ENCODE measurements around the gene RPS6KB2.

The RPS6KB2 gene

GRCh38 chr11:67450796-67451657 is 22.7 kb downstream of the RPS6KB2 start:
- H4K91ac ChIP-seq (ENCODE audit: low read depth, low read length) = no peak overlapping the region
- H3K14ac ChIP-seq (ENCODE audit: low read length) = no peak overlapping the region
- H3K27ac ChIP-seq (ENCODE audit: low read depth, low read length) = no peak overlapping the region
- no peak overlapping the region for H2BK5ac ChIP-seq (ENCODE audit: low read depth, low read length, poor library complexity)
- no peaks in the 10 kb centered on the region for H3K36me3 ChIP-seq (ENCODE audit: control insufficient read depth in 1 of 2, insufficient read depth in 2 of 2, low read length in 2 of 2)
- no peak for DNase-seq
- no peak overlapping the region for H3K9ac ChIP-seq (ENCODE audit: low read length)
- no peak overlapping the region for H3K18ac ChIP-seq (ENCODE audit: low read length)
- no peak overlapping the region for H2BK120ac ChIP-seq (ENCODE audit: insufficient read depth, low read length, poor library complexity)
- no peak overlapping the region for H3K4me2 ChIP-seq (ENCODE audit: low read length)
- no CpG with 5 or more reads among the region's 25 CpGs for WGBS (ENCODE audit: extremely low coverage, insufficient coverage, insufficient read length)
- peaks cover 4% of the 10 kb centered on the region for H3K9me3 ChIP-seq (ENCODE audit: insufficient read depth, low read depth, low read length)
- no peaks in the 10 kb centered on the region for H3K79me2 ChIP-seq (ENCODE audit: control insufficient read depth, insufficient read depth, low read length, poor library complexity)
- no peak overlapping the region for H3K4ac ChIP-seq (ENCODE audit: low read depth, low read length)
- H3K4me3 ChIP-seq (ENCODE audit: low read depth, low read length) = no peak overlapping the region
- no peak overlapping the region for H2BK12ac ChIP-seq (ENCODE audit: low read length)
- no peak overlapping the region for H3K23ac ChIP-seq (ENCODE audit: low read length)
- no peaks in the 10 kb centered on the region for H3K27me3 ChIP-seq (ENCODE audit: insufficient read depth, low read length)
- no peaks in the 10 kb centered on the region for H3K4me1 ChIP-seq (ENCODE audit: control insufficient read depth in 1 of 2, insufficient read depth in 2 of 2, low read length in 2 of 2)
- H2AK5ac ChIP-seq (ENCODE audit: low read length) = no peak overlapping the region
- H4K12ac ChIP-seq (ENCODE audit: low read depth, low read length) = no peak overlapping the region
- peaks cover 3% of the 10 kb centered on the region for H3K79me1 ChIP-seq (ENCODE audit: low read length)
- no peak overlapping the region for H2AFZ ChIP-seq (ENCODE audit: insufficient read depth, low read length, poor library complexity)
- no peak overlapping the region for H4K8ac ChIP-seq (ENCODE audit: low read depth, low read length)

- H3K79me1 ChIP-seq (ENCODE audit: low read length) = peaks cover 3% of the 10 kb centered on the region
- H3K27ac ChIP-seq (ENCODE audit: low read depth, low read length) = no peak overlapping the region
- H4K8ac ChIP-seq (ENCODE audit: low read depth, low read length) = no peak overlapping the region
- no peak overlapping the region for H3K18ac ChIP-seq (ENCODE audit: low read length)
- H3K27me3 ChIP-seq (ENCODE audit: insufficient read depth, low read length) = no peaks in the 10 kb centered on the region
- H2BK5ac ChIP-seq (ENCODE audit: low read depth, low read length, poor library complexity) = no peak overlapping the region
- H3K36me3 ChIP-seq (ENCODE audit: control insufficient read depth in 1 of 2, insufficient read depth in 2 of 2, low read length in 2 of 2) = no peaks in the 10 kb centered on the region
- H3K4me1 ChIP-seq (ENCODE audit: control insufficient read depth in 1 of 2, insufficient read depth in 2 of 2, low read length in 2 of 2) = no peaks in the 10 kb centered on the region
- H4K91ac ChIP-seq (ENCODE audit: low read depth, low read length) = no peak overlapping the region
- no peak overlapping the region for H2BK120ac ChIP-seq (ENCODE audit: insufficient read depth, low read length, poor library complexity)
- no peak overlapping the region for H2BK12ac ChIP-seq (ENCODE audit: low read length)
- no peak overlapping the region for H2AK5ac ChIP-seq (ENCODE audit: low read length)
- H3K14ac ChIP-seq (ENCODE audit: low read length) = no peak overlapping the region
- no peak overlapping the region for H3K4me2 ChIP-seq (ENCODE audit: low read length)
- no peaks in the 10 kb centered on the region for H3K79me2 ChIP-seq (ENCODE audit: control insufficient read depth, insufficient read depth, low read length, poor library complexity)
- no CpG with 5 or more reads among the region's 14 CpGs for WGBS (ENCODE audit: extremely low coverage, insufficient coverage, insufficient read length)
- H3K4me3 ChIP-seq (ENCODE audit: low read depth, low read length) = no peak overlapping the region
- no peak overlapping the region for H3K9ac ChIP-seq (ENCODE audit: low read length)
- H3K4ac ChIP-seq (ENCODE audit: low read depth, low read length) = no peak overlapping the region
- H3K23ac ChIP-seq (ENCODE audit: low read length) = no peak overlapping the region
- peaks cover 4% of the 10 kb centered on the region for H3K9me3 ChIP-seq (ENCODE audit: insufficient read depth, low read depth, low read length)
- H2AFZ ChIP-seq (ENCODE audit: insufficient read depth, low read length, poor library complexity) = no peak overlapping the region
- no peak for DNase-seq
- H4K12ac ChIP-seq (ENCODE audit: low read depth, low read length) = no peak overlapping the region
Measured at GRCh38 chr11:67451658-67451976, 23.3 kb downstream of the RPS6KB2 start.

- H3K9me3 ChIP-seq (ENCODE audit: insufficient read depth, low read depth, low read length) = peaks cover 4% of the 10 kb centered on the region
- no peak within 1 kb of the TSS for H3K9ac ChIP-seq (ENCODE audit: low read length)
- H3K4me3 ChIP-seq (ENCODE audit: low read depth, low read length) = no peak within 1 kb of the TSS
- no peak within 1 kb of the TSS for H3K4ac ChIP-seq (ENCODE audit: low read depth, low read length)
- H3K36me3 ChIP-seq (ENCODE audit: control insufficient read depth in 1 of 2, insufficient read depth in 2 of 2, low read length in 2 of 2) = no peaks in the 10 kb centered on the region
- no peak within 1 kb of the TSS for H3K27ac ChIP-seq (ENCODE audit: low read depth, low read length)
- peaks cover 2% of the 10 kb centered on the region for H3K79me1 ChIP-seq (ENCODE audit: low read length)
- H3K14ac ChIP-seq (ENCODE audit: low read length) = no peak within 1 kb of the TSS
- WGBS (ENCODE audit: extremely low coverage, insufficient coverage, insufficient read length) = no CpG with 5 or more reads among the region's 33 CpGs
- no peaks in the 10 kb centered on the region for H3K4me1 ChIP-seq (ENCODE audit: control insufficient read depth in 1 of 2, insufficient read depth in 2 of 2, low read length in 2 of 2)
- no peak within 1 kb of the TSS for H2AFZ ChIP-seq (ENCODE audit: insufficient read depth, low read length, poor library complexity)
- no peak within 1 kb of the TSS for H2BK5ac ChIP-seq (ENCODE audit: low read depth, low read length, poor library complexity)
- no peak within 1 kb of the TSS for H3K4me2 ChIP-seq (ENCODE audit: low read length)
- no peak within 1 kb of the TSS for H4K91ac ChIP-seq (ENCODE audit: low read depth, low read length)
- no peak within 1 kb of the TSS for H4K8ac ChIP-seq (ENCODE audit: low read depth, low read length)
- H3K79me2 ChIP-seq (ENCODE audit: control insufficient read depth, insufficient read depth, low read length, poor library complexity) = no peaks in the 10 kb centered on the region
- no peak for DNase-seq
- no peak within 1 kb of the TSS for H2BK120ac ChIP-seq (ENCODE audit: insufficient read depth, low read length, poor library complexity)
- no peak within 1 kb of the TSS for H4K12ac ChIP-seq (ENCODE audit: low read depth, low read length)
- no peaks in the 10 kb centered on the region for H3K27me3 ChIP-seq (ENCODE audit: insufficient read depth, low read length)
- H3K18ac ChIP-seq (ENCODE audit: low read length) = no peak within 1 kb of the TSS
- H2AK5ac ChIP-seq (ENCODE audit: low read length) = no peak within 1 kb of the TSS
- no peak within 1 kb of the TSS for H3K23ac ChIP-seq (ENCODE audit: low read length)
- H2BK12ac ChIP-seq (ENCODE audit: low read length) = no peak within 1 kb of the TSS
Measured at GRCh38 chr11:67452141-67452952, 24.1 kb downstream of the RPS6KB2 start, which contains the start of gene GPR152. GPR152 (minus strand) TSS chr11:67452729; CDS start chr11:67452724, 5 bp downstream.

GRCh38 chr11:67453816-67454732 is 25.8 kb downstream of the RPS6KB2 start:
- H3K79me2 ChIP-seq (ENCODE audit: control insufficient read depth, insufficient read depth, low read length, poor library complexity) = no peaks in the 10 kb centered on the region

More at GRCh38 chr11:67453816-67454732, 25.8 kb downstream of the RPS6KB2 start:
- Histone ChIP-seq H3K79me1 (ENCODE audit: low read length) (no peaks in the 10 kb centered on the region), H2BK5ac (ENCODE audit: low read depth, low read length, poor library complexity) (no peak overlapping the region), H4K91ac (ENCODE audit: low read depth, low read length) (no peak overlapping the region), H3K9ac (ENCODE audit: low read length) (no peak overlapping the region), H2AK5ac (ENCODE audit: low read length) (no peak overlapping the region), H3K18ac (ENCODE audit: low read length) (no peak overlapping the region), H2AFZ (ENCODE audit: insufficient read depth, low read length, poor library complexity) (no peak overlapping the region), H3K27me3 (ENCODE audit: insufficient read depth, low read length) (no peaks in the 10 kb centered on the region), H2BK12ac (ENCODE audit: low read length) (no peak overlapping the region), H4K12ac (ENCODE audit: low read depth, low read length) (no peak overlapping the region), H3K4me1 (ENCODE audit: control insufficient read depth in 1 of 2, insufficient read depth in 2 of 2, low read length in 2 of 2) (no peaks in the 10 kb centered on the region), H3K14ac (ENCODE audit: low read length) (no peak overlapping the region), H3K4me2 (ENCODE audit: low read length) (no peak overlapping the region), H3K9me3 (ENCODE audit: insufficient read depth, low read depth, low read length) (peaks cover 4% of the 10 kb centered on the region), H3K4me3 (ENCODE audit: low read depth, low read length) (no peak overlapping the region), H3K36me3 (ENCODE audit: control insufficient read depth in 1 of 2, insufficient read depth in 2 of 2, low read length in 2 of 2) (no peaks in the 10 kb centered on the region), H2BK120ac (ENCODE audit: insufficient read depth, low read length, poor library complexity) (no peak overlapping the region), H3K23ac (ENCODE audit: low read length) (no peak overlapping the region), H3K27ac (ENCODE audit: low read depth, low read length) (no peak overlapping the region), H4K8ac (ENCODE audit: low read depth, low read length) (no peak overlapping the region), H3K4ac (ENCODE audit: low read depth, low read length) (no peak overlapping the region)
- no peak for DNase-seq
- WGBS (ENCODE audit: extremely low coverage, insufficient coverage, insufficient read length) = no CpG with 5 or more reads among the region's 21 CpGs

Data from trophoblast cell (in vitro differentiated cells and primary cell).